ENCODE data around the gene KIAA1755.

KIAA1755 gene

GRCh38 chr20:38306379-38306778, 45.8 kb upstream of the KIAA1755 start:
- peaks cover 67 to 69% of the 10 kb centered on the region in 2 experiments for H3K4me1 ChIP-seq (ENCODE audit: control insufficient read depth in 1 of 2, insufficient read depth in 1 of 2, low read depth in 1 of 2, low read length in 1 of 2)

GRCh38 chr20:38305541-38305940, 45.0 kb upstream of the KIAA1755 start:
- no peaks in the 10 kb centered on the region for H3K9me3 ChIP-seq
- H3K36me3 ChIP-seq = peaks cover 27% of the 10 kb centered on the region
- H3K27ac ChIP-seq = peak overlapping the region; percentile 85
- H3K4me3 ChIP-seq (ENCODE audit: low read depth in 1 of 2, low read length in 1 of 2) = peak overlapping the region; percentile 58 to 61
- H3K27me3 ChIP-seq = no peaks in the 10 kb centered on the region
- peaks cover 76 to 77% of the 10 kb centered on the region in 2 experiments for H3K4me1 ChIP-seq (ENCODE audit: control insufficient read depth in 1 of 2, insufficient read depth in 1 of 2, low read depth in 1 of 2, low read length in 1 of 2)
- no peak for TF ChIP-seq CTCF (IDR thresholded peaks at IDR 0.05)

More at GRCh38 chr20:38306379-38306778, 45.8 kb upstream of the KIAA1755 start:
- H3K27me3 ChIP-seq = no peaks in the 10 kb centered on the region
- no peak overlapping the region for H3K4me3 ChIP-seq (ENCODE audit: low read depth in 1 of 2, low read length in 1 of 2)
- TF ChIP-seq CTCF (IDR thresholded peaks at IDR 0.05) = no peak
- peaks cover 35% of the 10 kb centered on the region for H3K36me3 ChIP-seq
- no peaks in the 10 kb centered on the region for H3K9me3 ChIP-seq
- peak overlapping the region; percentile 85 for H3K27ac ChIP-seq

- peak; percentile 82 for TF ChIP-seq CTCF (IDR thresholded peaks at IDR 0.05)
- Histone ChIP-seq H3K4me3 (ENCODE audit: low read depth in 1 of 2, low read length in 1 of 2) (peak overlapping the region; percentile 58 to 61), H3K36me3 (peaks cover 21% of the 10 kb centered on the region), H3K9me3 (no peaks in the 10 kb centered on the region), H3K4me1 (ENCODE audit: control insufficient read depth in 1 of 2, insufficient read depth in 1 of 2, low read depth in 1 of 2, low read length in 1 of 2) (peaks cover 82 to 83% of the 10 kb centered on the region in 2 experiments), H3K27me3 (no peaks in the 10 kb centered on the region), H3K27ac (peak overlapping the region; percentile 85)
Measured at GRCh38 chr20:38304845-38305447, 44.4 kb upstream of the KIAA1755 start.

- peak within 1 kb of the TSS; percentile 85 for H3K27ac ChIP-seq
- no peaks in the 10 kb centered on the region for H3K9me3 ChIP-seq
- H3K36me3 ChIP-seq = peaks cover 11% of the 10 kb centered on the region
- peaks cover 92 to 93% of the 10 kb centered on the region in 2 experiments for H3K4me1 ChIP-seq (ENCODE audit: control insufficient read depth in 1 of 2, insufficient read depth in 1 of 2, low read depth in 1 of 2, low read length in 1 of 2)
- TF ChIP-seq CTCF (IDR thresholded peaks at IDR 0.05) = peak; percentile 38
- H3K4me3 ChIP-seq (ENCODE audit: low read depth in 1 of 2, low read length in 1 of 2) = peak within 1 kb of the TSS; percentile 58 to 61
- no peaks in the 10 kb centered on the region for H3K27me3 ChIP-seq
Measured at GRCh38 chr20:38303908-38304379, 43.4 kb upstream of the KIAA1755 start, which contains the start of gene BPI. BPI (plus strand) TSS chr20:38304156; CDS start chr20:38304224, 68 bp downstream.

- no peak for TF ChIP-seq CTCF (IDR thresholded peaks at IDR 0.05)
- peak overlapping the region; percentile 85 for H3K27ac ChIP-seq
- H3K27me3 ChIP-seq = no peaks in the 10 kb centered on the region
- H3K4me1 ChIP-seq (ENCODE audit: control insufficient read depth in 1 of 2, insufficient read depth in 1 of 2, low read depth in 1 of 2, low read length in 1 of 2) = peaks cover 98 to 99% of the 10 kb centered on the region in 2 experiments
- H3K36me3 ChIP-seq = no peaks in the 10 kb centered on the region
- no peaks in the 10 kb centered on the region for H3K9me3 ChIP-seq
- no peak overlapping the region for H3K4me3 ChIP-seq (ENCODE audit: low read depth in 1 of 2, low read length in 1 of 2)
Measured at GRCh38 chr20:38302786-38303185, 42.3 kb upstream of the KIAA1755 start.
